Neural cell (in vitro differentiated cells): ENCODE results near the gene ARHGAP24.

Source experiments
- EP300 ChIP-seq: fragments of 450-650 bp; conservative IDR thresholded peaks from 2 replicates; pipeline ENCODE4 v1.6.1; 2014; ENCODE audit warnings: antibody characterized with exemption, mild to moderate bottlenecking, moderate library complexity; ENCODE audit not compliant: poor library complexity, severe bottlenecking
- EZH2 ChIP-seq: fragments of 200-600, 300-800 bp; shearing (Covaris generic), sonication (generic); IDR thresholded peaks from 2 replicates; pipeline ENCODE4 v1.6.1; 2014; ENCODE audit warnings: antibody characterized with exemption, low read length, borderline replicate concordance, mild to moderate bottlenecking; ENCODE audit not compliant: insufficient read depth, poor library complexity, severe bottlenecking
- TF ChIP-seq, protein P1 (sequence below): fragments of 450-650 bp; IDR thresholded peaks from 2 replicates; pipeline ENCODE4 v1.5.1; 2014; ENCODE audit warnings: antibody characterized with exemption, mild to moderate bottlenecking, moderate library complexity; ENCODE audit not compliant: poor library complexity, severe bottlenecking

DNA sequence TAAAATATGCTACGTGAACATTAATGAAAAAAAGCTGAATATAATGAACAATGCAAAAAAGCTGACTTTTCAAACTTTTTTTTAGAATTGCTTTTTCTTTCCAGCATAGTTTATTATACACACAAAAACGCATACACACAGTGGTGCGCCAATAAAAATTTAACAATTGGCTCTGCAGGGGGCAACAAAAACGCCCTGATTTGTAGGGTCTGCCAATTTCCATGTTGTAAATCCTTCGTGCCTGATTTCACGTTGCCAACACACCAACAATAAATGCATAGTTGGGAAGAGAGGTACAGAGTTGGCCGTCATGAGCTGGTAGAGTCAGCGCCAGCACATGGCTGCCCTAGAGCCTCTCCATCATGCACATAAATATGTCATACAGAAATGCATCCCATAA is 551.8 kb downstream of the ARHGAP24 start:
- TF ChIP-seq EP300 (no peak), EZH2 (no peak)
- TF ChIP-seq, protein P1, sequence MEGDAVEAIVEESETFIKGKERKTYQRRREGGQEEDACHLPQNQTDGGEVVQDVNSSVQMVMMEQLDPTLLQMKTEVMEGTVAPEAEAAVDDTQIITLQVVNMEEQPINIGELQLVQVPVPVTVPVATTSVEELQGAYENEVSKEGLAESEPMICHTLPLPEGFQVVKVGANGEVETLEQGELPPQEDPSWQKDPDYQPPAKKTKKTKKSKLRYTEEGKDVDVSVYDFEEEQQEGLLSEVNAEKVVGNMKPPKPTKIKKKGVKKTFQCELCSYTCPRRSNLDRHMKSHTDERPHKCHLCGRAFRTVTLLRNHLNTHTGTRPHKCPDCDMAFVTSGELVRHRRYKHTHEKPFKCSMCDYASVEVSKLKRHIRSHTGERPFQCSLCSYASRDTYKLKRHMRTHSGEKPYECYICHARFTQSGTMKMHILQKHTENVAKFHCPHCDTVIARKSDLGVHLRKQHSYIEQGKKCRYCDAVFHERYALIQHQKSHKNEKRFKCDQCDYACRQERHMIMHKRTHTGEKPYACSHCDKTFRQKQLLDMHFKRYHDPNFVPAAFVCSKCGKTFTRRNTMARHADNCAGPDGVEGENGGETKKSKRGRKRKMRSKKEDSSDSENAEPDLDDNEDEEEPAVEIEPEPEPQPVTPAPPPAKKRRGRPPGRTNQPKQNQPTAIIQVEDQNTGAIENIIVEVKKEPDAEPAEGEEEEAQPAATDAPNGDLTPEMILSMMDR = no peak
